ENCODE measurements around the gene CNIH3. TPM values are rescaled to one million over a fixed set of nuclear protein-coding genes. Genes with fewer than 3 reads are reported as not detected.
A peak's percentile ranks its signal among the peaks of the same experiment; 100 is the strongest.

Gene CNIH3
- total RNA-seq, 1 donor = 3.6 TPM

DNA sequence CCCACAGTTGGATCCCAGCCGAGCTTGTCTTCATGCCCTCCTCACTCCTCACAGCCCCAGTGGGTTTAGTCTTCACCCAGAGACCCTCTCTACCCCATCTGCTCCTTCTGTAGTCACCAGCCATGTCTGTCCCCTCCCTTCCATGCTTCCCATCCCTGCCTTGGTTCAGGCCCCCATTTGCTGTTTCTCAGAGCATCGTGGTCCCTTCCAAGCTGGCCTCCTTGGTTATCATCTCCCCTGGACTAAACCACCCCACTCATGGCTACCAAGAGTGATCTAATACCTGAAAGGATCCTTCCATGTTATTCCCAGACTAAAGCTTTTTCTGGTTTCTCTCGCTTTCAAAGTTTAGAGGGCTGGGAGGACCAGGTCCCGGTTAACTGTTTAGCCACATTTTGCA lies 8.3 kb downstream of the CNIH3 start:
- peaks cover 41% of the 10 kb centered on the region for H3K4me1 ChIP-seq (ENCODE audit: insufficient read depth, low read length)
- H4K20me1 ChIP-seq (ENCODE audit: insufficient read depth, low read length) = no peaks in the 10 kb centered on the region
- no peak overlapping the region for H2AFZ ChIP-seq (ENCODE audit: low read length)
- H3K36me3 ChIP-seq (ENCODE audit: insufficient read depth, low read length) = no peaks in the 10 kb centered on the region
- peaks cover 44% of the 10 kb centered on the region for H3K79me2 ChIP-seq (ENCODE audit: insufficient read depth, low read length)
- TF ChIP-seq, protein P1, sequence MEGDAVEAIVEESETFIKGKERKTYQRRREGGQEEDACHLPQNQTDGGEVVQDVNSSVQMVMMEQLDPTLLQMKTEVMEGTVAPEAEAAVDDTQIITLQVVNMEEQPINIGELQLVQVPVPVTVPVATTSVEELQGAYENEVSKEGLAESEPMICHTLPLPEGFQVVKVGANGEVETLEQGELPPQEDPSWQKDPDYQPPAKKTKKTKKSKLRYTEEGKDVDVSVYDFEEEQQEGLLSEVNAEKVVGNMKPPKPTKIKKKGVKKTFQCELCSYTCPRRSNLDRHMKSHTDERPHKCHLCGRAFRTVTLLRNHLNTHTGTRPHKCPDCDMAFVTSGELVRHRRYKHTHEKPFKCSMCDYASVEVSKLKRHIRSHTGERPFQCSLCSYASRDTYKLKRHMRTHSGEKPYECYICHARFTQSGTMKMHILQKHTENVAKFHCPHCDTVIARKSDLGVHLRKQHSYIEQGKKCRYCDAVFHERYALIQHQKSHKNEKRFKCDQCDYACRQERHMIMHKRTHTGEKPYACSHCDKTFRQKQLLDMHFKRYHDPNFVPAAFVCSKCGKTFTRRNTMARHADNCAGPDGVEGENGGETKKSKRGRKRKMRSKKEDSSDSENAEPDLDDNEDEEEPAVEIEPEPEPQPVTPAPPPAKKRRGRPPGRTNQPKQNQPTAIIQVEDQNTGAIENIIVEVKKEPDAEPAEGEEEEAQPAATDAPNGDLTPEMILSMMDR (IDR thresholded peaks at IDR 0.05; ENCODE audit: extremely low read depth, low read depth, low read length) = no peak
- peak overlapping the region; percentile 66 for H3K4me2 ChIP-seq (ENCODE audit: insufficient read depth, low read length)
- peak overlapping the region; percentile 20 for H3K4me3 ChIP-seq (ENCODE audit: insufficient read depth, low read length)
- H3K27me3 ChIP-seq (ENCODE audit: insufficient read depth, low read length) = peaks cover 4% of the 10 kb centered on the region
- no peak for DNase-seq (ENCODE audit: insufficient read length, low spot score, missing footprints)
- H3K9me3 ChIP-seq (ENCODE audit: low read depth, low read length) = no peaks in the 10 kb centered on the region
- H3K27ac ChIP-seq (ENCODE audit: low read depth, low read length) = peak overlapping the region; percentile 93

DNA sequence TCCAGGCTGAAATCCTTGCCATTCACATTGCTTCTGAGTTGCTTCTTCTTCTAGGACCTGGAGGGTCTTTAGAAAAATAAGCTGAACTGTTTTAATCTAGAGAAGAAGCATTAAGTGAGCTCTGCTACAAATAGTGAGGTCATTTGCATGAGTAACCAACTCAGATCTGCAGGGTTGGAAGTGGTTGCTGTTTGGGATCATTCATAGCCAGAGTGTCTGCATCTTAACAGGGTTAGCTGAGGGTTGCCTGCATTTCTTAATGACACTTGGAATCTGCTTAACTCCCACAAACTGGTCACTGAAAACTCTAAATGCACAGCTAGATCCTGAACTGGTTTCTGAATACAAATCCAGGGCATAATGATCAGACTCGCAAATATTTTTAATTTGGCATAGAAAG lies 9.9 kb downstream of the CNIH3 start:
- H3K36me3 ChIP-seq (ENCODE audit: insufficient read depth, low read length) = no peaks in the 10 kb centered on the region
- H3K4me3 ChIP-seq (ENCODE audit: insufficient read depth, low read length) = no peak overlapping the region
- peaks cover 41% of the 10 kb centered on the region for H3K4me1 ChIP-seq (ENCODE audit: insufficient read depth, low read length)
- H4K20me1 ChIP-seq (ENCODE audit: insufficient read depth, low read length) = no peaks in the 10 kb centered on the region
- H3K27me3 ChIP-seq (ENCODE audit: insufficient read depth, low read length) = no peaks in the 10 kb centered on the region
- DNase-seq (ENCODE audit: insufficient read length, low spot score, missing footprints) = peak; percentile 79
- H2AFZ ChIP-seq (ENCODE audit: low read length) = no peak overlapping the region
- H3K9me3 ChIP-seq (ENCODE audit: low read depth, low read length) = no peaks in the 10 kb centered on the region
- TF ChIP-seq, protein P1 (IDR thresholded peaks at IDR 0.05; ENCODE audit: extremely low read depth, low read depth, low read length) = no peak
- peaks cover 36% of the 10 kb centered on the region for H3K79me2 ChIP-seq (ENCODE audit: insufficient read depth, low read length)
- peak overlapping the region; percentile 61 for H3K27ac ChIP-seq (ENCODE audit: low read depth, low read length)
- peak overlapping the region; percentile 38 for H3K4me2 ChIP-seq (ENCODE audit: insufficient read depth, low read length)

DNA sequence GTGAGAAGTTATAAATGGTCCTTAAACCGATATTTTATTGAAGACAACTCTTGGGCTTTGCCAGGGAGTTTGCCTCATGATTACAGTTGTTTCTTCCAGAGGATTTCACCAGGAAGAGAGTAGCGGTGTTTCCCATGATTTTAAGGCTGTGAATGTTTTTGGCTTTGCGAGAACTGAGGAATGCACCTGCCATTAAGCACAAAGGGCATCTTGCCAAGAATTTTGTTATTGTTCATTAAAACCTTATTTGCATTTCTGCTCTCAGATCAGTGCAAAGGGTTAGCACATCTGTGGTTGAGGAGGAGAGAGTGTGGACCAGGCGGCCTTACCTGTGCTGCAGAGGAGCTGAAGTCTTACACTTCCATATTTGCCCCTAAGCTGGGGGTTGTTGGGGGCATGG lies 13.8 kb downstream of the CNIH3 start:
- no peak overlapping the region for H3K4me3 ChIP-seq (ENCODE audit: insufficient read depth, low read length)
- H3K27me3 ChIP-seq (ENCODE audit: insufficient read depth, low read length) = no peaks in the 10 kb centered on the region
- H3K4me2 ChIP-seq (ENCODE audit: insufficient read depth, low read length) = no peak overlapping the region
- peaks cover 16% of the 10 kb centered on the region for H3K79me2 ChIP-seq (ENCODE audit: insufficient read depth, low read length)
- TF ChIP-seq, protein P1 (IDR thresholded peaks at IDR 0.05; ENCODE audit: extremely low read depth, low read depth, low read length) = no peak
- H3K27ac ChIP-seq (ENCODE audit: low read depth, low read length) = no peak overlapping the region
- H3K4me1 ChIP-seq (ENCODE audit: insufficient read depth, low read length) = peaks cover 42% of the 10 kb centered on the region
- no peaks in the 10 kb centered on the region for H3K36me3 ChIP-seq (ENCODE audit: insufficient read depth, low read length)
- H2AFZ ChIP-seq (ENCODE audit: low read length) = no peak overlapping the region
- no peak for DNase-seq (ENCODE audit: insufficient read length, low spot score, missing footprints)
- no peaks in the 10 kb centered on the region for H3K9me3 ChIP-seq (ENCODE audit: low read depth, low read length)
- no peaks in the 10 kb centered on the region for H4K20me1 ChIP-seq (ENCODE audit: insufficient read depth, low read length)

DNA sequence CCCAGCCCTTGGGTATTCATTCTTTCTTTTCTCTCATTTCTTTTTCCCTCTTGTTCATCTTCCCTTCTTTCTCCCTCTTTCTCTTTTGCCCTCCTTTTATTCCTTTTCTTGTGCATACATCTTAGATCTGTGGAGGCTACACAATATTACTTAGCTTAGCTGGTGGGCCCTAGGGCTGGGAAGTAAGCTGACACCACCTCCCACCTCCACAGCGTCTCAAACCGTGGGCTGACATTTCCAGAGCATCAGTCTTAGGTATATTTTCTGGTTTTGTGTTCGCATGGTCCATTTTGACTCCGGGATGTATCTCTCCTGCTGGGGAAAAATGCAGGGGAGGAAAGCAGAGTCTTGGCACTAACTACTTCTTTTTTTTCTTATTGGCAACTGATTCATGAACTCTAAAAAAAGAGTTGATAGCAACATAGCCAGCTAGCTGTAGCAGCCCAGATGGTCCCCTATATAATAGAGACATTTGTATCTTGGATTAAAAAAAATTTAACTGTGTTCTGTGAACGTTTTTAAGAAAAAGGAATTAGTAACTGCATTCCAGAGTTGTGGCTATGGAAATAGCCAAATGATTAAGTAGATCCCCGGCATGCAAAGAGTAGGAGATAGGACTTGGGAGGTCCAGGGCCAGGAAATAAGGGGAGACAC lies 15.5 kb downstream of the CNIH3 start:
- Histone ChIP-seq H3K4me2 (ENCODE audit: insufficient read depth, low read length) (peak overlapping the region; percentile 8), H3K27ac (ENCODE audit: low read depth, low read length) (peak overlapping the region; percentile 68)

More for the DNA sequence above, 15.5 kb downstream of the CNIH3 start:
- TF ChIP-seq, protein P1 (IDR thresholded peaks at IDR 0.05; ENCODE audit: extremely low read depth, low read depth, low read length) = no peak
- Histone ChIP-seq H3K79me2 (ENCODE audit: insufficient read depth, low read length) (peaks cover 9% of the 10 kb centered on the region), H2AFZ (ENCODE audit: low read length) (no peak overlapping the region), H3K36me3 (ENCODE audit: insufficient read depth, low read length) (no peaks in the 10 kb centered on the region), H3K9me3 (ENCODE audit: low read depth, low read length) (no peaks in the 10 kb centered on the region), H3K4me1 (ENCODE audit: insufficient read depth, low read length) (peaks cover 36% of the 10 kb centered on the region), H4K20me1 (ENCODE audit: insufficient read depth, low read length) (no peaks in the 10 kb centered on the region), H3K4me3 (ENCODE audit: insufficient read depth, low read length) (no peak overlapping the region), H3K27me3 (ENCODE audit: insufficient read depth, low read length) (no peaks in the 10 kb centered on the region)
- DNase-seq (ENCODE audit: insufficient read length, low spot score, missing footprints) = no peak
